ENCODE data around the gene SERAC1. TPM values are rescaled to one million over a fixed set of nuclear protein-coding genes. Genes with fewer than 3 reads are reported as not detected.
"Not testable (repeated sequence)": the region's sequence is repeated elsewhere in the genome, so short reads cannot be mapped to it uniquely, and the experiment has no call there.

SERAC1 gene
- total RNA-seq, 1 experiment from 2014 or later: 7.6 TPM

DNA sequence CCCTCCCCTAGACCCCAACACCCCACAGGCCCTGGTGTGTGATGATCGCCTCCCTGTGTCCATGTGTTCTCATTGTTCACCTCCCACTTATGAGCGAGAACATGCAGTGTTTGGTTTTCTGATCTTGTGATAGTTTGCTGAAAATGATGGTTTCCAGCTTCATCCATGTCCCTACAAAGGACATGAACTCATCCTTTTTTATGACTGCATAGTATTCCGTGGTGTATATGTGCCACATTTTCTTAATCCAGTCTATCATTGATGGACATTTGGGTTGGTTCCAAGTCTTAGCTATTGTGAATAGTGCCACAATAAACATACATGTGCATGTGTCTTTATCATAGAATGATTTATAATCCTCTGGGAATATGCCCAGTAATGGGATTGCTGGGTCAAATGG lies 9.7 kb upstream of the SERAC1 start:
- H3K27ac Mint-ChIP-seq; H2BK20ac ChIP-seq (ENCODE audit: low read depth, low read length, poor library complexity, severe bottlenecking); H4K20me1 ChIP-seq (ENCODE audit: control insufficient read depth, insufficient read depth, insufficient read length); H3K4me3 Mint-ChIP-seq; H4K91ac ChIP-seq (ENCODE audit: insufficient read length, low read depth, low read length); H3K14ac ChIP-seq (ENCODE audit: insufficient read depth, low read length); H3K4me1 ChIP-seq (ENCODE audit: insufficient read depth, low read length); H3K27me3 Mint-ChIP-seq (ENCODE audit: low read depth); H3K23me2 ChIP-seq (ENCODE audit: insufficient read length, low read depth, low read length, poor library complexity, severe bottlenecking); H4K5ac ChIP-seq (ENCODE audit: insufficient read length, low read depth, low read length); H2BK15ac ChIP-seq (ENCODE audit: low read depth, low read length); H2AK5ac ChIP-seq (ENCODE audit: insufficient read length, low read length); H2AFZ ChIP-seq (ENCODE audit: low read length); H3K4me2 ChIP-seq (ENCODE audit: insufficient read depth, insufficient read length, low read length); H3K4ac ChIP-seq (ENCODE audit: low read depth, low read length); H3K9me3 ChIP-seq (ENCODE audit: control insufficient read depth, low read depth, low read length); H3K23ac ChIP-seq (ENCODE audit: insufficient read length, low read depth, low read length); H3K79me1 ChIP-seq (ENCODE audit: insufficient read depth, low read depth, low read length, poor library complexity, severe bottlenecking); H3K27ac ChIP-seq (ENCODE audit: insufficient read length, low read depth, low read length); H2BK120ac ChIP-seq (ENCODE audit: low read depth, low read length, poor library complexity, severe bottlenecking); H3K9ac ChIP-seq (ENCODE audit: extremely low read depth, insufficient read length, low read length); H2BK5ac ChIP-seq (ENCODE audit: insufficient read length, low read length); H3K18ac ChIP-seq (ENCODE audit: insufficient read length, low read depth, low read length); H3K79me2 ChIP-seq (ENCODE audit: insufficient read depth, low read length); H3K27me3 ChIP-seq (ENCODE audit: insufficient read depth, low read length); H3K56ac ChIP-seq (ENCODE audit: insufficient read length, low read depth, low read length); H3T11ph ChIP-seq (ENCODE audit: low read length); H2BK12ac ChIP-seq (ENCODE audit: insufficient read length, low read depth, low read length); H4K8ac ChIP-seq (replicated peaks; ENCODE audit: insufficient read length, low read depth, low read length); DNase-seq: not testable (repeated sequence)
- peaks cover 16 to 18% of the 10 kb centered on the region in 2 experiments for H3K4me1 Mint-ChIP-seq
- peaks cover 26 to 61% (median 28%) of the 10 kb centered on the region in 3 experiments for H3K36me3 Mint-ChIP-seq (ENCODE audit: insufficient read depth in 1 of 3, low read depth in 3 of 3)
- no CpG with 5 or more reads among the region's 3 CpGs for WGBS (ENCODE audit: extremely low coverage, insufficient read length, low lambda C conversion rate)
- peaks cover 13 to 22% of the 10 kb centered on the region in 2 experiments for H3K9me3 Mint-ChIP-seq

Measured in H9 (cell line).